GM18517 (cell line): ENCODE results near the gene ZNF302.
"Not testable (repeated sequence)": the region's sequence is repeated elsewhere in the genome, so short reads cannot be mapped to it uniquely, and the experiment has no call there.

Experiments used
- ATAC-seq: cut with Tn5 transposase; IDR thresholded peaks from one replicate; pipeline ENCODE4 v1.9.1; 2021; ENCODE audit warnings: mild to moderate bottlenecking, moderate library complexity; ENCODE audit not compliant: unreplicated experiment

The ZNF302 gene

DNA sequence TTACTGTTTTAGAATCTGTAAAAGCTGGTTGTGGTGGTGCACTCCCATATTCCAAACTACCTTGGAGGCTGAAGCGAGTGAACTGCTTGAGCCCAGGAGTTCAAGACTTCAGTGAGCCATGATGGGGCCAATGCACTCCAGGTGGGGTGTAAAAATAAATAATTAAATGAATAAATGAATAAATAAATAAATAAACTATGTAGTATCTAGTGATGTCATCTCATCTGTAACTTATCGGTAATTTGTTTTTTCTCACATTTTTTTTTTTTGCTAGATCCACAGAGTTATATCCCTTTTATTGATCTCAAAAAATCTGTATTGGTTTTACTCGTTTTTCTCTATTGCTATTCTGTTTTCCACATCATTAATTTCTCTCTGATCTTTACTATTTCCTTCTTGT is 5.5 kb upstream of the ZNF302 start:
- no peak for ATAC-seq

DNA sequence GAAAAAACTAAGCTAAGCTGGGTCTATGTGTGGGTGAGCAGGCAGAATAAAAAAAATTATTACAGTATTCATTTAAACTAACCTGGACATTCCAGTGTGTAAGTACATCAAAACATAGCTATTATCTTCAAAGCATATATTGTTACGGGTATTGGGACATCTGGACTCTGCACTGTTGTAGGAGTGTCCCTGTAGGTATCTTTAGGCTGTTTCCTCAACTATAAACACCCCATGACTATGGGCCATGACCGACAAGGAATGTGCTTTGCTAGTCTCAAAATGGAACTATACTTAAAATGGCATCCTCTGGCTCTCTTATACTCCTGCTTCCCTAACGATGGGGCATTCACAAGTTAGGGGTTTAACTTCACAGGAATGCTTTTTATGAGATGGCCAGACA is 3.9 kb upstream of the ZNF302 start:
- ATAC-seq, result no peak

- no peak for ATAC-seq
These were observed 2.2 kb upstream of the ZNF302 start for GRCh38 chr19:34675250-34675649.

GRCh38 chr19:34675919-34676318 is 1.6 kb upstream of the ZNF302 start:
- ATAC-seq, result no peak

GRCh38 chr19:34676697-34677385 is 637 bp upstream of the ZNF302 start, which contains the start of gene SCGB2B2:
Gene SCGB2B2 (minus strand): TSS chr19:34677159. CDS start chr19:34594563, 82,596 bp downstream.
- ATAC-seq, result peak; percentile 42

DNA sequence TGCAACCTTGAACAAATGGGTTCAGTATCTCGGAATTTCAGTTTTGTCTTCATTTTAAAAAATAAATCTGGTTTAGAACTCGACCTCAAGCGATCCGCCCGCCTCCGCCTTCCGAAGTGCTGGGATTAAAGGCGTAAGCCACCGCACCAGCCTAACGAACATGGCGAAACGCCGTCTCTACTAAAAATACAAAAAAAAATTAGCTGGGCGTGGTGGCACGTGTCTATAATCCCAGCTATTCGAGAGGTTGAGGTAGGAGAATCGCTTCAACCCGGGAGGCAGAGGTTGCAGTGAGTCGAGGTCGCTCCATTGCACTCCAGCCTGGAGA is 571 bp downstream of the ZNF302 start:
- no peak for ATAC-seq

- no peak for ATAC-seq
These were observed 943 bp downstream of the ZNF302 start for GRCh38 chr19:34678421-34678820.

DNA sequence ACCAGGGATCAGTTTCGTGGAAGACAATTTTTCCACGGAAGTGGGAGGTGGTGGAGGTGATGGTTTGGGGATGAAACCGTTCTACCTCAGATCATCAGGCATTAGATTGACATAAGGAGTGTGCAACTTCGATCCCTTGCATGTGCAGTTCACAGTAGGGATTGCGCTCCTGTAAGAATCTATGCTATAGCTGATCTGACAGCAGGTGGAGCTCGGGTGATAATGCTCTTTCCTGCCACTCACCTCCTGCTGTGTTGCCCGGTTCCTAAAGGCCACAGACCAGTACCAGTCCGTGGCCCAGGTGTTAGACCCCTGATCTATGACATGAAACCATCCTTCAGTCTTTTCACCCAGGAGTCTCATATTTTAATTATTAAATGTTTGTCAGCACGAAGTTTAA is 4.0 kb downstream of the ZNF302 start:
- no peak for ATAC-seq

- not testable (repeated sequence) for ATAC-seq
These were observed 7.8 kb downstream of the ZNF302 start for GRCh38 chr19:34685266-34685665.

DNA sequence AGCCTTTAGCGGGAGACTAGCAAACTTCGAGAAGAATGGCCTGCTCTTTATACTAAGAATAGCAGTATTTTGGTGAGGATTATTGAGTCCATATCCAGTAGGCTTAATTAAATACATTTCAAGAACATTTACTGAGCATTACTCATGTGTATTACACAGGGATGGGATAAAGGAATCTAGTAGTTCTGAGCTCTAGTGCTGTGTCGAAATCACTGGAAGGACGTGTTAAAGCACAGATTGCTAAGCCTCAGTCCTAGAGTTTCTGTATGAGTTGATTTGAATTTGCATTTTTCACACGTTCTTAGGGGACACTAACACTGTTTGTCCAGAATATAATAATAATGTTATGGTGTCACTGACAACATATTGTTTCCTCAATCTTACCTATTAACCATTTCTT is 9.0 kb downstream of the ZNF302 start:
- no peak for ATAC-seq

GRCh38 chr19:34687348-34687747 is 9.9 kb downstream of the ZNF302 start:
- ATAC-seq, result no peak

GRCh38 chr19:34688592-34688991 is 11.1 kb downstream of the ZNF302 start:
- no peak for ATAC-seq

DNA sequence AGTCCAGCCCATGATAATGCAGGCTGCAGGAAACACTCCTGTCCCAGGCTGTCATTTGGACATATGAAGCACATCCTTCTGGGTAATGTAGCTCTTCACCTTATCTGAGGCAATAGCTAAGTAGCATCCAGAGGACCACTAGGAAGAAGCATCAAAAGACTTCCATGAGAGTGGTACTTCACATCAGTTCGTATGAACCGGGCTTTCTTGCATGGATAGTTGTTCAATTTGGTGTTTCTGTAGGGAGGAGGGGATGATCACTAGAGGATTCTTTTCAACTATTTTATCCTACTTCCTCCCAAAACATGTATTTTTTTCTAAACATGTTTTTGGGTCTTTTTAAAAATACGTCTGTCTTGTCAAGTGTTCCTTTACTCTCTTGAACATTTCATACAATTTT is 12.9 kb downstream of the ZNF302 start:
- no peak for ATAC-seq

GRCh38 chr19:34692549-34692948 is 15.1 kb downstream of the ZNF302 start:
- ATAC-seq, result no peak

- no peak for ATAC-seq
These were observed 30.2 kb downstream of the ZNF302 start for GRCh38 chr19:34707661-34708060.

DNA sequence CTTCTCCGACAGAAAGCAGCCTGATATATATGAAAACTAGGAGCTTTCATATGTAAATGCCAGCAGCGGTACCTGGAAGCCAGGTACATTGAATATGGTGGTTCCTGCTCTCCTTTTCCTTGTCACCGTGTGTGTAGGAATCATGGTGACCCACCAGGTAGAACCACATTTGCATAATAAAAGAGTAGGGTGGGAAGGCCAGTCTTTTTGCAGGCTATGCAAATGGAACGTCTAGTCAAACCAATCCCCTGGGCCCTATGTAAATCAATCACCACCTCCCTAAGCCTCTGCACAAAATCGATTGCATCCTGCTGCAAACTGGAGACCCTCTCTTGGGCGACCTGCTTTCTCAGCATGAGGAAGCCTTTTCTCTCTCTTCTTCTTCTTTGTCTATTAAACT is 34.4 kb downstream of the ZNF302 start:
- no peak for ATAC-seq

GRCh38 chr19:34712395-34713261 is 35.1 kb downstream of the ZNF302 start:
- ATAC-seq, result no peak

GRCh38 chr19:34713262-34713637 is 35.8 kb downstream of the ZNF302 start:
- no peak for ATAC-seq

GRCh38 chr19:34715357-34715756 is 37.9 kb downstream of the ZNF302 start:
- ATAC-seq, result no peak

- ATAC-seq, result no peak
These were observed 44.9 kb downstream of the ZNF302 start for GRCh38 chr19:34722353-34722752.

DNA sequence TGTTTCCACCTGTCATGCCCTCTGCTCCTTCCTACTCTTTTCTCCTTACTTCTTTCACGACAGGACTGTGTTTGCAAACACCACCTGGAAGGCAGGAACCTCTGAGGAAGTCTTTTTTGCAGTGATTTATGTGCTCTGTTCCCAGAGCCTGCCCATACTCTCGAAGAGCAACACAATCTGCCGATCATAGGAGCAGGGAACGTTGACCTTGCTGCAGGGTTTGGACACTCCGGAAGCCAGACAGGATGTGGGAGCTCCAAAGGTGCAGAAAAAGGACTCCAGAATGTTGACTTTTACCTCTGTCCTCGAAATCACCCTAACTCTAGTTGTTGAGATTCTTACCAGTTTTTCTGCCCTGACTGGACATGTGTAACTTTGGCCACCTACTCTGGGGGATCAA is 47.9 kb downstream of the ZNF302 start:
- ATAC-seq, result no peak

GRCh38 chr19:34731019-34731829 is 53.7 kb downstream of the ZNF302 start:
- no peak for ATAC-seq
